ENCODE measurements around the gene BHLHE40.

Gene BHLHE40

DNA sequence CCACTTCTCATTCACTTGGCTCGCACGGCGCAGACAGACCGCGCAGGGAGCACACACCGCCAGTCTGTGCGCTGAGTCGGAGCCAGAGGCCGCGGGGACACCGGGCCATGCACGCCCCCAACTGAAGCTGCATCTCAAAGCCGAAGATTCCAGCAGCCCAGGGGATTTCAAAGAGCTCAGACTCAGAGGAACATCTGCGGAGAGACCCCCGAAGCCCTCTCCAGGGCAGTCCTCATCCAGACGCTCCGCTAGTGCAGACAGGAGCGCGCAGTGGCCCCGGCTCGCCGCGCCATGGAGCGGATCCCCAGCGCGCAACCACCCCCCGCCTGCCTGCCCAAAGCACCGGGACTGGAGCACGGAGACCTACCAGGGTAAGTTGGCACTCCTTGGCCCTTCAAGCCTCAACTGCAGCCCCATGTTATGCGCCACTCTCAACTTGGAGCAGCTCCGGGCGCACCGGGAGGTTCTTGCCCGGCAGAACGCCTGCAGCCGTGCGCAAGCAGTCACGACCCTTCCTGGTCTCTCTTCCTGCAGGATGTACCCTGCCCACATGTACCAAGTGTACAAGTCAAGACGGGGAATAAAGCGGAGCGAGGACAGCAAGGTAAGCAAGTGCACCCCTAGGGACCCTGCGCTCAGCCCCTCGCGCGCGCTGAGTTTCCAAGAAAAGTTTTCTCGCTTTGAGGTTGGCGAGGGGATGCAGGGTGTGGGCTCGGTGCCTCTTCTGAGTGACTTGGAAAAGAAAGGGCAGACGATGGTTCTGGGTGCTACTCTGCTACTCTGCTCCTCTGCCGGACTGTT lies at the start of gene BHLHE40:
TSS of gene BHLHE40 (plus strand) at position 10 of the 801 bp plus-strand sequence. CDS start at position 292, 282 bp downstream.
- DNase-seq (ENCODE audit: low read depth in 3 of 3) = peak in 1 of 3 experiments; percentile 18

DNA sequence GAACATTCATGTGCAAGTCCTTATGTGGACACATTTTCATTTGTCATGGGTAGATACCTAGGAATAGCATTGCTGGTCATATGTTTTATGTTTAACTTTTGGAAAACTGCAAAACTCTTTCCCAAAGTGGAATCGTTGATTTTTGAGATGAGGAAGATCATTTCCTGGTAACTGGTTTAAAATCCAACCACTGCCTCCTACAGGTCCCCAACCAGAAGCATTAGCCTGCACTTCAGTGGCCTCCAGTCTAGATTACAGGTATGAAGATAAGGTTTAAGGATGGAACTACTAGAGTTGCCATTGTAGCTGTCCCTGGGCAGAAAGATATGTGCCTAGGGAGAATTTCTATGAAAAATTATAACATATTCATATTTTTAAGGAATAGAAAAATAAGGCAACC lies 48.7 kb upstream of the BHLHE40 start:
- DNase-seq (ENCODE audit: low read depth in 3 of 3) = no peak

DNA sequence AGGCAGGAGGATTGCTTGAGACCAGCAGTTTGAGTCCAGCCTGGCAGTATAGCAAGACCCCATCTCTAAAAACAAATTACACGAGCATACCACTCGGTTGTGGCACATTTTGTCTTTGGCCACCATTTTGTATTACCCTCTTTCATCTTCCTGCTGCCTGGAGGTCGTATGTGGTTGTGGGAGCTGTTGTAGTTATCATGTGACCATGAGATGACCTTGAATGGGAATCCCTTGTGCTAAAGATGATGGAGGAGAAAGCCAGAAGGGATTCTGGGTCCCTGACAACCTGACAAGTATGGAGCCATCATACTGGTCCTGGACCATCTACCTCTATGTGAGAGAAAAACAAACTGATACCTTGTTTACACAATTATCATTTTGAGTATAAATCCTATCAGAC lies 45.2 kb upstream of the BHLHE40 start:
- DNase-seq (ENCODE audit: low read depth in 3 of 3) = no peak

DNA sequence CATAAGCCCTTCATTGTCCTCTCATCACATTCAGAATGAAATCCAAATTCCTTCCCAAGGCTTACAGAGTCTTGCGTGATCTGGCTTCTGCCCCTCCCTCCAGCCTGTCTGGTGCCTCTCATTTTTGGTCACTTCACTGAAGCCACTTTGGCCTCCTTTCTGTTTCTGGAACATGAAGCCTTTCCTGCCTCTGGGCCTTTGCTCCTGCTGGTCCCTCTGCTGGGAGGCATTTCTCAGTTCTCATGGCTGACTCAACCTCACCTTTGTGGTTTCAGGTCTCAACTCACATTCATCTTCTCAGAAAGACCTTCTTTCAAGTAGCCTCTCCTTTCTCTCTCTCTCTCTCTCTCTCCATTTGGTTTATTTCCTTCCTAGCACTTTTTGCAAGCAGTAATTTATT lies 43.9 kb upstream of the BHLHE40 start:
- no peak for DNase-seq (ENCODE audit: low read depth in 3 of 3)

DNA sequence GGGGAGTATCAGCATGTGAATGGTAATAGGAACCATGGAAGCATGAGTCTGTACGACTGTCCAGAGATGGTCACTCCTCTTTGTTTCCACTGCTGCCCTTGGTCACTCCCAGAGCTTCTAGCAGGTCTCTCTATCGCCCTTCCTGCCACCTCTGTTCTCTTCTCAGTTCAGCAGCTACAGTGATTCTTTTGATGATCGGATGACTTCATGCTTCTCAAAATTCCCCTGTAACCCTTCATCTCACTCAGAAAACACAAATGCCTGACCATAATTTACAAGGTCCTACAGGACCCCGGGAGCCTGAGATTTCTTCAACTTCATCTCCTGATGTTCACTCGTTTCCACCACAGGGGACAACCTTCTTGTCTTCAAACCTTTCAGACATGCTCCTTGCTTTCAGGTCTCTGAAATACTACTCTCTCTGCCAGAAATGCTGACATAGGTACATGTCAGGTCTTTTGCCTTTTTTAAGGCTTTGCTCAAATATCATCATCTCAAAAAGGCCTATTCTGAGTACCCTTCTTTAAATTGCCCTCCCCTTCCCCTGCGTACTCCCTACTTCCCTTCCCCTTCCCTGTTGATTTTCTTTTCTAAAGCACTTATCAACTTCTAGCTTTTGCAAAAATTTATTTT lies 42.1 kb upstream of the BHLHE40 start:
- DNase-seq (ENCODE audit: low read depth in 3 of 3) = no peak

DNA sequence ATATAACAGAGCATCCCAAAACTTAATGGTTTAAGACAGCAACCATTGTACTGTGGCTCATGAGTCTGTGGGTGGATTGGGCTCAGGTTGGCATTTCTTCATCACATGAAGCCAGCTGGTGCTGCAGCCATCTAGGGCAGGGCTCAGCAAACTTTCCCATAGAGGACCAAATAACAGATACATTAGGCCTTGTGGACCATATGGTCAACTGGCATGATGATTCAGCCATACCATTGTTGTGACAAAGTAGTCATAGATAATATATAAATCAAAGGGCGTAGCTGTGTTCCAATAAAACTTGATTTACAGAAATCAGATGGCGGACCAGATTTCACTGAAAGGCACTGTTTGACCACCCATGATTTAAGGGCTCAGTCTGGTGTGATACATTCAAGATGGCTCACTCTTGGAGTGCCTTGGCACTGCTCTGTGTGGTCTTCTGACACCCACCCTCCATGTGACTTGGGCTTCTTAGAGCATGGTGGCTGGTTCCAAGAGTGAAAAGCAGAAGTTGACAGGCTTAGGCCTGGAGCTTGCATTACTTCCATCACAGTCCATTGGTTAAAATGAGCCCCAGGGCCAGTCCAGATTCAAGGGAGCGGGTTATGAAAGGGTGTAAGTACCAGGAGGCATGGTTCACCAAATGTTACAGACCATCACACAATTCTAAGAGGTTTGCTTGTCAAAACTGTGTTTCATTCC lies 40.8 kb upstream of the BHLHE40 start:
- DNase-seq (ENCODE audit: low read depth in 3 of 3) = no peak

DNA sequence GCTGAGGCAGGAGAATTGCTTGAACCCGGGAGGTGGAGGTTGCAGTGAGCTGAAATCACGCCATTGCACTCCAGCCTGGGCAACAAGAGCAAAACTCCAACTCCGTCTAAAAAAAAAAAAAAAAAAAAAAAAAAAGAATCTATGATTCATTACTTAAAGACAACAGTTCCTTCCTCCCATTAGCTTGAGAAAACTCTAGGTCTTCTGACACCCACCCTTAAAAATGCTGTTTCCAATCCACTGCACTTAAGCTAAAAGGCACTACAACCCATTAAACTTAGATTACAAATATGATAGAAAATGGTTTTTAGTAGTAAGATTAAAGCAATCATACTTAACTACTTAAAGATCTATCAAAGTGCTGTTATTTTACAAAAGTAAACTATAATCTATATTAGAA lies 40.0 kb upstream of the BHLHE40 start:
- no peak for DNase-seq (ENCODE audit: low read depth in 3 of 3)

DNA sequence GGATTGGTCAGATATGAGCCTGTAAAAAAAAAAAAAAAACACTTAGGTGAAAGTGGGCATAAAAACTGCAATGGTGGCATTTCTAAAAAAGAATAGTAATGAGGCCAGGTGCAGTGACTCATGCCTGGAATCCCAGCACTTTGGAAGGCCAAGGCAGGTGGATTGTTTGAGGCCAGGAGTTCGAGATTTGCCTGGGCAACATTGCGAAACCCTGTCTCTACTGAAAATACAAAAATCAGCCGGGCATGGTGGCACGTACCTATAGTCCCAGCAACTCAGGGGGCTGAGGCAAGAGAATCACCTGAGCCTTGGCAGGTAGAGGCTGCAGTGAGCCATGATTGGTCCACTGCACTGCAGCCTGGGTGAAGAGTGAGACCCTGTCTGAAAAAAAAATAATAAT lies 38.3 kb upstream of the BHLHE40 start:
- DNase-seq (ENCODE audit: low read depth in 3 of 3) = no peak

DNA sequence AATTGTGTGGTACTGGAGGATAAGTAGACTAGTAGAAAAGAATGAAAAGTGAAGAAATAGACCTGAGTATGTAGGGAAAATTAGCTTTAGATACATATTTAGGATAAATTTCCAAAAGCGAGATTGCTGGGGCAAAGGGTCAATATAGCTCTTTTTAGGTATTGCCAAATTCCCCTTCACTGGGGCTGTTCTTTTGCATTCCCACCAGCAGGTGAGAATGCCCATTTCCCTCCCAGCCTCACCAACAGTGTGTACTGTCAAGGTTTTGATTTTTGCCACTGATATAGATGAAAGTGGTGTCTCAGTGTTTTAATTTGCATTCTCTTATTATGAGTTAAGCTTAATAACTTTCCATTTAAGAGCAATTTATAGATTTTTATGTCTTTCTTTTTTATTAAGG lies 35.7 kb upstream of the BHLHE40 start:
- DNase-seq (ENCODE audit: low read depth in 3 of 3) = no peak

DNA sequence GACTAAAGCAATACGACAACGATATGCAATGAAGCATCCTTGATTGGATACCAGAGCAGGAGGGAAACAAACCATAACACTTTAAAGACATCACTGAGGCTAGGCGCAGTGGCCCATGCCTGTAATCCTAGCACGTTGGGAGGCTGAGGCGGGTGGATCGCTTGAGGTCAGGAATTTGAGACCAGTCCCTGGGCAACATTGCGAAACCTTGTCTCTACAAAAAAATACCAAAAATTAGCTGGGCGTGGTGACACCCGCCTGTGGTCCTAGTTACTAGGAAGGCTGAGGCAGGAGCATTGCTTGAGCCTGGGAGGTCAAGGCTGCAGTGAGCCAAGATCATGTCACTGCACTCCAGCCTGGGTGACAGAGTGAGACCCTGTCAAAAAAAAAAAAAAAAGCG lies 33.9 kb upstream of the BHLHE40 start:
- DNase-seq (ENCODE audit: low read depth in 3 of 3) = no peak

DNA sequence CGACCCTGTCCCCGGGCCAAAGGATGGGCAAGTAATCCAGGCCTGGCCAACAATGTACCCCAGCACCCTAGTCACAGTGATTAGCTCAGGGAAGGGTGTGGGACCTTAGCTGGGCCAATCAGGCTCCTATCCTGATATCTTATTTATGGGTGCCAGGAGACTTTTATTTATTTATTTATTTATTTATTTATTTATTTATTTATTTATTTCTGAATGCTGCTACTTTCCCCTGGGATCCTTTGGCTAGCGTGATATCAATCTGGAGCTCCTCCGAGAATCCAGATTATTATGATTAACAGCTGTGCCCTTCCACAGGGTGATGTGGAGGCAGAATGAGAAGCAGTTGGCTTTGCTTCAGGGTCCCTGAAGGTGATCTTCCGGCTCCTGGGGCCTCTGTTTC lies 32.2 kb upstream of the BHLHE40 start:
- no peak for DNase-seq (ENCODE audit: low read depth in 3 of 3)

DNA sequence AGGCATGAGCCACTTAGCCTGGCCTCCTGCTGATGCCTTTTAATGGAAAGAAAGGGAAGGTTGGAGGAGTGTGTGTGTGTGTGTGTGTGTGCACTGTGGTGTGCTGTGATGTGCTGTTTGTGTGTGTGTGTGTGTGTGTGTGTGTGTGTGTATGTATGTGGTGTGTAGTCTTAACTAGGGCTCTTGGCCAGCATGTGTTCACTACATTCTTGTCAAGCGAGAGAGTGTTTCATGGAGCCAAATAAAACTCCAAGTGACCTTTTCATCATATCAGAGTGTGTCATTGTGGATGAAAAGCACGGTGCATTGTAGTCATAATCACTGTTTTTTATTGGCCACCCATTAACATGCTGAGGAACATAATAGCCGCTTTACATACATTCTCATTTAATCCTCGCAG lies 30.8 kb upstream of the BHLHE40 start:
- no peak for DNase-seq (ENCODE audit: low read depth in 3 of 3)

DNA sequence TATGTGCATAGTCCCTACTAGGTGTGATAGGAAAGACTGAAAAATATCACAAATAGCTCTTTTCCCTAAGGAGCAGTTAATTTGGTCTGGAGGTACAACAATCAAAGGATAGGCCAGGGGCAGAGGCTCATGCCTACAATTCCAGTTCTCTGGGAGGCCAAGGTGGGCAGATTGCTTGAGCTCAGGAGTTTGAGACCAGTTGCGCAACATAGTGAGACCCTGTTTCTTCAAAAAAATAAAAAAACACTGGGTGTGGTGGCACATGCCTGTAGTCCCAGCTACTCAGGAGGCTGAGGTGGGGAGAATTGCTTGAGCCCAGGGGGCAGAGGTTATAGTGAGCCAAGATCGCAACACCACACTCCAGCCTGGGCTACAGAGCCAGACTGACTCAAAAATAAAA lies 30.2 kb upstream of the BHLHE40 start:
- no peak for DNase-seq (ENCODE audit: low read depth in 3 of 3)

DNA sequence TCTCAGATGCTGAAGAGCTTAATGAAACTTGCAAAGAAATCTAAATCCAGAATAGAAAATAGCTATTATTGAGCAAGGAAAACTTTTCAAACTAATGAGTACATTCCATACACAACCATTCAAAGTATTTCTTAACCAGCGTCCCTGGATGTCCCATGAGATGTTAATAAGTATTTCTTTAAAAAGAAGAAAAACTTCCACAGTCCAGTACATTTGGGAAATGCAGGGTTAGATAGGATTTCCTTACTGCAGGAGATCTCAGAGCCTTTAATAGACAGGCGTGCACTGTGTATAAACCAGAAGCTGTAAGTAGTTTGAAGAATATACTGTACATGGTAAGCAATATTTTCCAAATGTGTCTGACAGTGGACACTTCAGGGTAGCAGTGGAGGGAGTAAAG lies 29.6 kb upstream of the BHLHE40 start:
- no peak for DNase-seq (ENCODE audit: low read depth in 3 of 3)

DNA sequence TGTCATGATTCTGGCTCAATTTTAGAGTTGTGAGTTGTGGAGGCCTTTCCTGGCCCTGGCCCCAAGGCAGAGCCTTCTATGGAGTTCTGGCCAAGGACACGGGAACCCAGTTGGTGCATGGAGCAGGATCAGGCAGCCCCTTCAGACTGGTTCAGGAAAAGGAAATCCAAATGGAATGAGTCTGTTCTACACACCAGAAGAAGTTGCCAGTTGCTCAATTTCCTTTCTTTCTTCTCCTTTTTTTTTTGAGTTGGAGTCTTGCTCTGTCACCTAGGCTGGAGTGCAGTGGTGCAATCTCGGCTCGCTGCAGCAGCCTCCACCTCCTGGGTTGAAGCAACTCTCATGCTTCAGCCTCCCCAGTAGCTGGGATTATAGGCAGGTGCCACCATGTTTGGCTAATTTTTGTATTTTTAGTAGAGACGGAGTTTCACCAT lies 28.9 kb upstream of the BHLHE40 start:
- no peak for DNase-seq (ENCODE audit: low read depth in 3 of 3)

DNA sequence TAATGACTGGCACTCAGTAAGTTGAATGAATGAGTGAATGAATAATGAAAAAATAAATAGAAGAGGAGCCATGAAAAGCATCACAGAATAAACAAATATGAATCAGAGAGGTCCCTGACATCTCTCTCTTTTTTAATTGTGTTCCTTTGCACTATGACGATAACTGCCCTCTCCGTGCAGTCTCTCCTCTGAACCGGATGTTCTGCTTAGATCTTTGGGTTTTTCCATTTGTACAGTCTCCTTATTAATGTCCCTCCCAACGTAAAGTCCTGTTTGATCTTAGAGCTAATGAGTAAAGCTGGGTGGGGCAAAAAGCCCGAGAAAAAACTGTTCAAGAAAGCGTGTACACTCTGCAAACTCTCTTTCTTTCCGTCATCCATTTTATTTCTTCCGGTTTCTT lies 28.3 kb upstream of the BHLHE40 start:
- no peak for DNase-seq (ENCODE audit: low read depth in 3 of 3)

DNA sequence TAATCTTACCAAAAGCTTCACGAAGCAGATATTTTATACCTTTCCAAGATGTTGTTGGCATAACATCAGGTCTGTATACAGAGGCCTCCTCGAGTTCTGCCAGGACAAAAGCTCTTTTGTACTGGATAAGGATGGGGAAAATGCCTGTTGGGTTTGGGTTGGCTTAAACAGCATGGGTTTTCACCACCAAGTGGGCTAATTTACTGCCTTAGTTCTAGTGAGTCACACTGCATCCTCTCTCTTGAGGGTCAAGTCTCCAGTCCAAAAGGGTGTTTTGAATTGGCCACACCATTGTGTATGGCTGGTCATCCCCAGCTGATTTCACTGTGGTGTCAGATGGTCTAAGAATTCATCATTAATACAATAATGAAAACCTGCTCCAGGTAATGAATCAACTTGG lies 26.1 kb upstream of the BHLHE40 start:
- DNase-seq (ENCODE audit: low read depth in 3 of 3) = no peak

DNA sequence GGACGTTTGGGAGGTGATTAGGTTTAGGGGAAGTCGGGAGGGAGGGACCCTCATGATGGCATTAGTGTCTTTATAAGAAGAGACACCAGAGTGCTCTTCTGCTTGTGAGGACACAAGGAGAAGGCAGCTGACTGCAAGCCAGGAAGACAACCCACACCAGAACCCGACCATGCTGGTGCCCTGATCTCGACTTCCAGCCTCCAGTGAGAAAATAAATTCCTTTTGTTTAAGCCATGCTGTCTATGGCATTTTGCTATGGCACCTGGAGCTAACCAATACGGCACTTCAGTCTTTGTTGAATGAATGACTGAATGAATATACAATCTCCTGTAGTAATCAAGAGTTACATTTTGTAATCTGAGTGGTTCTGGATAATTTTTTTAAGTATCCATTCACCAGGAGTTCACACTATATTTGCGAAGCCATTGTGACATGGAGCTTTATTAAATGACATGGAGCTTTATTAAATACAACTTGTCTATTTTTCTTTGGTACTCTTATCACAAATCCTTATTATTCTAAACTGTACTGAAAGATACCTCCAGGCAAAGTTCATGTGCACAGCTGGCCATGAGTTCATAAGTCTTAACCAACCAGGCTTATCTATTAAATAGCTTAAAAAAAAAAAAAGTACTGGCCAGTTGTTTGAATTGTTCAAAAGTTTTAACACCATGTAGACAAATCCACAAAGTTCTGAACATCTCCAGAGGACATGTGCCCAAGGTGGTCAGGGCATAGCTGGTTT lies 24.8 kb upstream of the BHLHE40 start:
- no peak for DNase-seq (ENCODE audit: low read depth in 3 of 3)

DNA sequence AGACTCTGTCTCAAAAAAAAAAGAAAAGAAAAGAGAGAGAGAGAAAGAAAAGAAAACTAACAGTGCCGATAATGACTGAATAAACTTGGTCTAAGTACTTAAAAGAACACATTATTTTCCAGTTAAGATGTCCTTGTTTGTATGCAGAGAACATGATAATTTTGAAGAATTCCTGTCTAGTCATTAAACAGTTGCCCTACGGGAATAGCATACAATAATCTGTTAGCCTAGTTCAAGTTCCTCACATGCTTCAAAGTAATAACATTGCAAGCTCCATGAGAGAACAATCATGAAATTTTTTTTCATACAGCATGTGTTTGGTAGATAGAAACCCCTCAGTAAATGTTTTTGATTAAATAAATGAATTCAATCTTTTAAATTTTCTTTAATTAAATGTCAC lies 23.1 kb upstream of the BHLHE40 start:
- DNase-seq (ENCODE audit: low read depth in 3 of 3) = no peak

DNA sequence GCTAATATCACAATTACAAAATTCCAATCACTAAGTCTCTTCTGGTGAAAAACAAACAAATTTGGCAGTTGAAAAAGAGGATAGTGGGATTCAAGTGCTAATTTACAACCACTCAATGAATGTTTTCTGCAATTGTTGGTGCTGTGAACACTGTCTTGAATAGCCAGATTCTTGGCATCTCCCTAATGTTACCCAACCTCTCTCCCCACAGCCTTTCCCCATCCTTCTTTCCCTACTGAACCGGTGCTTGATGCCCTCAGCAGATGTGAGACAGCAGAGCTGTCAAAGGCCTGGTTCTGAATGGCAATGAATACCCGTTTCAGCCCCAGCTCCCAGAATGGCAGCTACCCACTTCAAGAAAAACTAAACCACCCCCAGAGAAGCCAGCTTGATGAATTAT lies 22.5 kb upstream of the BHLHE40 start:
- DNase-seq (ENCODE audit: low read depth in 3 of 3) = no peak

DNA sequence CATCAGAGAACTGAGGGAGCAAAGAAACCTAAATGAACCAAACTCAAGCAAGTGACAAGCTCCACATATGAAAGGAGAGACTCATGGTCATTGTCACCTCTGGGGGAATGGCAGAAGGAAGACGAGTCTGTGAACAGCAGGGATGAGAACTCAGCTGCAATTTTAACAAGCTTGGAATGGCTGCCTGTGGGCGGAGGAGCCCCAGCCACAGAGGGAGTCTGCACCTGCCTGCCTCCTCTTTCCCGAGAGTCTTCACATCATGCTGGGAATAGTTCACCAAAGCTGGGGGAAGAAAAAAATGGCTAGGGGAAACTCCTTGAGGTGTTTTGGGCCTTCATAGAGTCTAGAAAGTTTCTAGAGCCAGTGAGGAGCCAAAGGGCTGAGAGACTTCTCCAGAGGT lies 21.3 kb upstream of the BHLHE40 start:
- DNase-seq (ENCODE audit: low read depth in 3 of 3) = no peak

DNA sequence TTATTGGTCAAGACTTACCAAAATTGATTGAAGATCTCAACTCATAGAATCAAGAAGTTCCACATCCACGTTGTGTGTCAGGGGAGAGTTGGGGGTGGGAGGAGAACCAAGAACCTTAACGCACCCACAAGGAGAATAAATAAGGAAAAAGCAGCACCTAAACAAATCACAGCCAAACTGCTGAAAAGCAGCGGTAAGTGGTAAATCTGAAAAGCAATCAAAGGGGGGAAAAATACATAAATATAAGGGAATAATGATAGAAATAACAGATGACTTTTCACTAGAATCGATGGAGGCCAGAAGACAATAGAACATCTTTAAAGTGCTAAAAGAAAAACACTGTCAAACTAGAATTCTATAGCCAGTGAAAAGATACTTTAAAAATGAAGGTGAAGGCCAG lies 20.1 kb upstream of the BHLHE40 start:
- no peak for DNase-seq (ENCODE audit: low read depth in 3 of 3)
